ENCODE measurements around the gene AKR7A2. TPM values are rescaled to one million over a fixed set of nuclear protein-coding genes. Genes with fewer than 3 reads are reported as not detected.
A peak's percentile ranks its signal among the peaks of the same experiment; 100 is the strongest.
"Not testable (repeated sequence)": the region's sequence is repeated elsewhere in the genome, so short reads cannot be mapped to it uniquely, and the experiment has no call there.

AKR7A2 gene
- polyA plus RNA-seq, 2 donors, result 9.4 to 52.6 TPM

GRCh38 chr1:19294638-19295037 is 17.3 kb downstream of the AKR7A2 start:
- WGBS, 2 donors, result 86 to 96% methylated on average over 2 of the region's 2 CpGs
- Histone ChIP-seq H3K36me3 (ENCODE audit: control insufficient read depth in 2 of 2, insufficient read depth in 2 of 2, low read length in 1 of 2) (no peaks in the 10 kb centered on the region), H3K27ac (ENCODE audit: low read depth in 2 of 2, low read length in 1 of 2) (no peak overlapping the region), H3K27me3 (ENCODE audit: control insufficient read depth in 1 of 2, insufficient read depth in 2 of 2, low read length in 2 of 2) (no peaks in the 10 kb centered on the region), H3K9me3 (ENCODE audit: control insufficient read depth in 2 of 2, insufficient read depth in 1 of 2, low read depth in 1 of 2, low read length in 1 of 2) (peaks cover 2 to 4% of the 10 kb centered on the region in 2 donors), H3K4me3 (ENCODE audit: low read depth in 1 of 2, low read length in 2 of 2) (no peak overlapping the region), H3K4me1 (ENCODE audit: control insufficient read depth in 2 of 2, insufficient read depth in 2 of 2, low read length in 1 of 2) (no peaks in the 10 kb centered on the region)

DNA sequence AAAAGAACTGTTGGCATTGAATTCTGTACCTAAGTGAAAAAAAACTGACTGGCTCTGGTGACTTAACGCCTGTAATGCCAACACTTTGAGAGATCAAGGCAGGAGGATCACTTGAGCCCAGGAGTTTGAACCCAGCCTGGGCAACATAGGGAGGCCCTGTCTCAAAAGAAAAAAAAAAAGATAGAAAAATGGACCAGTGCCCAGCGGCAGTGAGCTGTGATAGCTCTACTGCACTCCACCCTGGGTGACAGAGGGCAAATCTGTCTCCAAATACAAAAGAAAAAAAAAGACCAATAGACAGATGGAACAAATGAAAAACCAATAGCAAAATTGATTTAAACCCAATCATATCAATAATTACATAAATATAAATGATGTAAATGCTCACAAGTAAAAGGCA is 22.7 kb downstream of the AKR7A2 start:
- Histone ChIP-seq H3K4me1 (ENCODE audit: control insufficient read depth in 2 of 2, insufficient read depth in 2 of 2, low read length in 1 of 2) (peaks cover 0 to 5% of the 10 kb centered on the region in 2 donors), H3K27ac (ENCODE audit: low read depth in 2 of 2, low read length in 1 of 2) (no peak overlapping the region), H3K9me3 (ENCODE audit: control insufficient read depth in 2 of 2, insufficient read depth in 1 of 2, low read depth in 1 of 2, low read length in 1 of 2) (no peaks in the 10 kb centered on the region), H3K27me3 (ENCODE audit: control insufficient read depth in 1 of 2, insufficient read depth in 2 of 2, low read length in 2 of 2) (no peaks in the 10 kb centered on the region), H3K36me3 (ENCODE audit: control insufficient read depth in 2 of 2, insufficient read depth in 2 of 2, low read length in 1 of 2) (no peaks in the 10 kb centered on the region), H3K4me3 (ENCODE audit: low read depth in 1 of 2, low read length in 2 of 2) (peak overlapping the region; percentile 31 to 46)
- WGBS, 2 donors, result 27 to 43% methylated on average over 2 of the region's 2 CpGs

DNA sequence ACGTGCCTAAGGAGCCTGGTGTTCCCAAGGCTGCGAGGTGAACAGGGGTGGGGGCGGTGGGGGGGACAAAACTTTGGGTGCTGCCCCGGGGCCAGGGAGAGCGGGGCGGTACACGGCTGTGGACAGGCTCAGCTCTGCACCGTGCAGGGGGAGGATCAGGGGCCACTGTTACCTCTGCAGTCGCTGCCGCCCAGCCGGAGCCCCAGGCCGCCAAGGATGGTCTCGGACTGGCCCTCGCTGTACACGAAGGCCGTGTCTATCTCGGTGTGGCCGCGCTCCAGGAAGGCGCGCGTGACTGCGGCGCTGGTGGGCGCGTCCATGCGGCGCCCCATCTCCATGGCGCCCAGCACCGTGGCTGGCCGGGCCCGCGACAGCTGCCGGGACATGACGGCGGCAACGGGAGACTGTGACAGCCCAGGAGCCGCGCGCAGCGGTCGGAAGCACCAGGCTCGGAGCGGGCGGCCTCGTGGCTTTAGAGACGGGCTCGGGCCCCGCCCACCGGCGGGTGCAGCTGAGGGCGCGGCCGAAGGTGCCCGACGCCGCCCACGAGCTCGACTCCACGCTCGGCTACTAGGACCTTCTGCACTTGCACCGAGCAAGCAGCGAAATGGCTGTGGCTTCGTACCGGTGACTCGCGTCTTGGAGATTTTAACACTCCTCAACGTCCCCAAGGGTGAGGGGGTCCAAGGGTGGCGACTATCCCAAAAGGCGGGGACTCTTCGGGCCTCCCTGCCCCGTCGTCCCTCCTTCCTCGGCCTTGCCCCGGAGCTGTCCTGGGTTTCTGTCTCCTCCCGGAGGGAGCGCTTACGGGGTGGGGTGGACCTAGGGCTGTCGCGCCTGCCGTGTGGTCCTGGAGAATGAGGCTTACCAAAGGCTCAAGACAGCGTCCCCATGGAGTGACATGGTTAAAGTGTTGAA is 23.4 kb downstream of the AKR7A2 start, which contains the start of gene AKR7A3:
TSS of gene AKR7A3 (minus strand) at position 447 of the 918 bp plus-strand sequence. CDS start at position 386, 61 bp downstream.
- not testable (repeated sequence) for H3K27ac ChIP-seq (ENCODE audit: low read depth in 2 of 2, low read length in 1 of 2)
- WGBS, 2 donors, result 13 to 20% methylated on average over 42 to 74 of the region's 82 CpGs

DNA sequence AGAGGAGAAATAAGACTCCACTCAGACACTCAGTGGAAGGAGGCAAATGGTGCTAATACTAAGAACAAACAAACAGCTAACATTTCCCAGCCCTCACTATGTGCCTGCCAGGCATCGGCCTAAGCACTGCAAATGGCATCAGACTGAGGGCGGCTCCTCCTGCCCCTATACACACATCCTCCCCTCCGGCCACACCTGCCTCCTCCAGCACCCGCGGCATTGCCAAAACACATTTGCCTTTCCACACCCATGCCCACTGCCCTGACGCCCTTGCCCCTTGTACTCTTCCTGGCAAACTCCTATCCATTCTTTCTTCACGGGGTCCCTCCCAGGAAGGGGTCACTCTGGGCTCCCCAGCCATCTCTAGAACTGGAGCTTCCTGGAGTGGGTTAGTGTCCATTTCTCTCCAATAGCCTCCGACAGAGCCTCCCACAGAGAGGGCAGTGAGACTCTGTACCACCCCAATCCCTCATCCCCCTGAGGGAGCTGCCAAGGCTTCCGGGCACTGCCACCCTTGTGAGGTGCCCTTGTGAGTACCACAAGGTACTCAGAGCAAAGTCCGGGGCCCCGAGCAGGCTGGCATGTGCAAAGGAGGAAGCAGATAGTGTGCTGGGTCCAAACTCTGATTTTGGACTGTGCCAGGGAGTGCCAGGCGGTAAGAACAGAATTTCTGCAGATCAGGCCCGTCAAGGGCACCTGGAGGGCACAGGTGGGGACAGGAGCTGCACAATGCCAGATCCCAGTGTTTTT is 24.3 kb downstream of the AKR7A2 start:
- Histone ChIP-seq H3K27me3 (ENCODE audit: control insufficient read depth in 1 of 2, insufficient read depth in 2 of 2, low read length in 2 of 2) (no peaks in the 10 kb centered on the region), H3K9me3 (ENCODE audit: control insufficient read depth in 2 of 2, insufficient read depth in 1 of 2, low read depth in 1 of 2, low read length in 1 of 2) (no peaks in the 10 kb centered on the region), H3K36me3 (ENCODE audit: control insufficient read depth in 2 of 2, insufficient read depth in 2 of 2, low read length in 1 of 2) (no peaks in the 10 kb centered on the region), H3K4me3 (ENCODE audit: low read depth in 1 of 2, low read length in 2 of 2) (no peak overlapping the region), H3K4me1 (ENCODE audit: control insufficient read depth in 2 of 2, insufficient read depth in 2 of 2, low read length in 1 of 2) (peaks cover 0 to 5% of the 10 kb centered on the region in 2 donors), H3K27ac (ENCODE audit: low read depth in 2 of 2, low read length in 1 of 2) (no peak overlapping the region)
- WGBS, 2 donors, result 69 to 92% methylated on average over 13 of the region's 13 CpGs

More for the DNA sequence above, 23.4 kb downstream of the AKR7A2 start, which contains the start of gene AKR7A3:
- not testable (repeated sequence) for H3K36me3 ChIP-seq (ENCODE audit: control insufficient read depth in 2 of 2, insufficient read depth in 2 of 2, low read length in 1 of 2); H3K4me1 ChIP-seq (ENCODE audit: control insufficient read depth in 2 of 2, insufficient read depth in 2 of 2, low read length in 1 of 2); H3K27me3 ChIP-seq (ENCODE audit: control insufficient read depth in 1 of 2, insufficient read depth in 2 of 2, low read length in 2 of 2); H3K9me3 ChIP-seq (ENCODE audit: control insufficient read depth in 2 of 2, insufficient read depth in 1 of 2, low read depth in 1 of 2, low read length in 1 of 2)
- H3K4me3 ChIP-seq (ENCODE audit: low read depth in 1 of 2, low read length in 2 of 2), result peak within 1 kb of the TSS; percentile 31 to 46

GRCh38 chr1:19285807-19286206 is 26.1 kb downstream of the AKR7A2 start:
- H3K4me3 ChIP-seq (ENCODE audit: low read depth in 1 of 2, low read length in 2 of 2), result not testable (repeated sequence)

GRCh38 chr1:19285366-19285765 is 26.6 kb downstream of the AKR7A2 start:
- not testable (repeated sequence) for H3K36me3 ChIP-seq (ENCODE audit: control insufficient read depth in 2 of 2, insufficient read depth in 2 of 2, low read length in 1 of 2); H3K9me3 ChIP-seq (ENCODE audit: control insufficient read depth in 2 of 2, insufficient read depth in 1 of 2, low read depth in 1 of 2, low read length in 1 of 2); H3K4me1 ChIP-seq (ENCODE audit: control insufficient read depth in 2 of 2, insufficient read depth in 2 of 2, low read length in 1 of 2); H3K27ac ChIP-seq (ENCODE audit: low read depth in 2 of 2, low read length in 1 of 2); H3K4me3 ChIP-seq (ENCODE audit: low read depth in 1 of 2, low read length in 2 of 2); H3K27me3 ChIP-seq (ENCODE audit: control insufficient read depth in 1 of 2, insufficient read depth in 2 of 2, low read length in 2 of 2)
- 92 to 93% methylated on average over 2 to 3 of the region's 3 CpGs for WGBS, 2 donors

More at GRCh38 chr1:19285807-19286206, 26.1 kb downstream of the AKR7A2 start:
- not testable (repeated sequence) for H3K36me3 ChIP-seq (ENCODE audit: control insufficient read depth in 2 of 2, insufficient read depth in 2 of 2, low read length in 1 of 2); H3K27me3 ChIP-seq (ENCODE audit: control insufficient read depth in 1 of 2, insufficient read depth in 2 of 2, low read length in 2 of 2); H3K27ac ChIP-seq (ENCODE audit: low read depth in 2 of 2, low read length in 1 of 2); H3K9me3 ChIP-seq (ENCODE audit: control insufficient read depth in 2 of 2, insufficient read depth in 1 of 2, low read depth in 1 of 2, low read length in 1 of 2); H3K4me1 ChIP-seq (ENCODE audit: control insufficient read depth in 2 of 2, insufficient read depth in 2 of 2, low read length in 1 of 2)
- 62 to 79% methylated on average over 3 of the region's 3 CpGs for WGBS, 2 donors

DNA sequence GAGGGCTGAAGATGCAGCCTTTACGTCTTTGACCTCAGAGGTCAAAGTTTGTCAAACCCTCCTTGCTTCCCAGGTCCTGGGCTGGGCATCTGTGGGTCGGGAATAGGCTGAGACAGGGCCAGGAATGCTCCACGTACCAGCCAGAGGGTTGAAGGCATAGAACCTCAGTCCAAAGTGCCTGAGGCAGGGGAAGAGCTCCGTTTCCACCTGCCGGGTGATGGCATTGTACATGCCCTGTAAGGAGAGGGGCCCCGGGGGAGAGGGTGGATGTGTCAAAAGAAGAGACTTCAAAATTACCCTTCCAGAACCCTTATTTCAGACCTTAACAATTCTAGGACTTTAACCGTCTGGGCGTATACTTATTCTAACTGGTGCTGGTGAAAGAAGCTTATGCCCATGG is 27.1 kb downstream of the AKR7A2 start:
- no peaks in the 10 kb centered on the region for H3K9me3 ChIP-seq (ENCODE audit: control insufficient read depth in 2 of 2, insufficient read depth in 1 of 2, low read depth in 1 of 2, low read length in 1 of 2)
- H3K27ac ChIP-seq (ENCODE audit: low read depth in 2 of 2, low read length in 1 of 2), result no peak overlapping the region
- WGBS, 2 donors, result 70 to 72% methylated on average over 8 of the region's 8 CpGs
- H3K4me3 ChIP-seq (ENCODE audit: low read depth in 1 of 2, low read length in 2 of 2), result no peak overlapping the region
- no peaks in the 10 kb centered on the region for H3K27me3 ChIP-seq (ENCODE audit: control insufficient read depth in 1 of 2, insufficient read depth in 2 of 2, low read length in 2 of 2)
- H3K36me3 ChIP-seq (ENCODE audit: control insufficient read depth in 2 of 2, insufficient read depth in 2 of 2, low read length in 1 of 2), result no peaks in the 10 kb centered on the region
- peaks cover 0 to 5% of the 10 kb centered on the region in 2 donors for H3K4me1 ChIP-seq (ENCODE audit: control insufficient read depth in 2 of 2, insufficient read depth in 2 of 2, low read length in 1 of 2)

DNA sequence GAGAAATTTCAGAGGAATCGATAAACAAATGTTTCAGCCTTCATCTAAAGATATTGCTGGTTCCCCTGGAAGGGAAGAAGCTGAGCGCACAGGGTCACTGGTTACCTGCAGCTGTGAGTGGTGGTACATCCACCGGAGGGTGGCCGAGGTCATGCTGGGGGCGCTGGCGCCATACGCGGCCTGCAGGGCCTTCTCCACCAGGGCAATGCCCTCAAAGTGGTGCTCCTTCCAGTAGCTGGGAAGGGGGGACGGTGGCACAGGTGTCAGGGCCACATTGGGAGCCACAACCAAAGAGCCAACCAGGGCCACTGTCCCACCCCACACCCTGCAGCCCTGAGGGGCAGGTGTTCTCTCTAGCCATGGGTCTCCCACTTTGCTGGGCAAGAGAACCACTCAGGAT is 28.1 kb downstream of the AKR7A2 start:
- no peak overlapping the region for H3K4me3 ChIP-seq (ENCODE audit: low read depth in 1 of 2, low read length in 2 of 2)
- 95% methylated on average over 9 of the region's 9 CpGs for WGBS, 2 donors
- no peaks in the 10 kb centered on the region for H3K9me3 ChIP-seq (ENCODE audit: control insufficient read depth in 2 of 2, insufficient read depth in 1 of 2, low read depth in 1 of 2, low read length in 1 of 2)
- no peaks in the 10 kb centered on the region for H3K27me3 ChIP-seq (ENCODE audit: control insufficient read depth in 1 of 2, insufficient read depth in 2 of 2, low read length in 2 of 2)
- H3K4me1 ChIP-seq (ENCODE audit: control insufficient read depth in 2 of 2, insufficient read depth in 2 of 2, low read length in 1 of 2), result peaks cover 0 to 4% of the 10 kb centered on the region in 2 donors
- H3K36me3 ChIP-seq (ENCODE audit: control insufficient read depth in 2 of 2, insufficient read depth in 2 of 2, low read length in 1 of 2), result no peaks in the 10 kb centered on the region
- H3K27ac ChIP-seq (ENCODE audit: low read depth in 2 of 2, low read length in 1 of 2), result no peak overlapping the region

DNA sequence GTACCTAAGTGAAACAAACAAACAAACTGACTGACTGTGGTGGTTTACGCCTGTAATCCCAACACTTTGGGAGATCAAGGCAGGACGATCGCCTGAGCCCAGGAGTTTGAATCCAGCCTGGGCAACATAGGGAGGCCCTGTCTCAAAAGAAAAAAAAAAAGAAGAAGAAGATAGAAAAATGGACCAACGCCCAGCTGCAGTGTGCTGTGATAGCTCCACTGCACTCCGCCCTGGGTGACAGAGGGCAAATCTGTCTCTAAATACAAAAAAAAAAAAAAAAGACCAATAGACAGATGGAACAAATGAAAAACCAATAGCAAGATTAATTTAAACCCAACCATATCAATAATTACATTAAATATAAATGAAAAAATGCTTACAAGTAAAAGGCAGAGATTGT is 37.3 kb downstream of the AKR7A2 start:
- WGBS, 2 donors, result 94% methylated on average over 5 of the region's 5 CpGs
- peaks cover 0 to 4% of the 10 kb centered on the region in 2 donors for H3K4me1 ChIP-seq (ENCODE audit: control insufficient read depth in 2 of 2, insufficient read depth in 2 of 2, low read length in 1 of 2)
- no peaks in the 10 kb centered on the region for H3K36me3 ChIP-seq (ENCODE audit: control insufficient read depth in 2 of 2, insufficient read depth in 2 of 2, low read length in 1 of 2)
- H3K27me3 ChIP-seq (ENCODE audit: control insufficient read depth in 1 of 2, insufficient read depth in 2 of 2, low read length in 2 of 2), result no peaks in the 10 kb centered on the region
- peak overlapping the region in 1 of 2 donors; percentile 30 for H3K4me3 ChIP-seq (ENCODE audit: low read depth in 1 of 2, low read length in 2 of 2)
- H3K9me3 ChIP-seq (ENCODE audit: control insufficient read depth in 2 of 2, insufficient read depth in 1 of 2, low read depth in 1 of 2, low read length in 1 of 2), result peaks cover 2 to 6% of the 10 kb centered on the region in 2 donors
- H3K27ac ChIP-seq (ENCODE audit: low read depth in 2 of 2, low read length in 1 of 2), result no peak overlapping the region

All from esophagus (tissue), 2 donors.